GM04504 (cell line): ENCODE results near the gene CLEC2D.
"Not testable (repeated sequence)": the region's sequence is repeated elsewhere in the genome, so short reads cannot be mapped to it uniquely, and the experiment has no call there.

ENCODE experiments used
- DNase-seq: peaks from one replicate; pipeline ENCODE4 v3.0.0-alpha.2; 2012; ENCODE audit warnings: low read depth

CLEC2D gene

DNA sequence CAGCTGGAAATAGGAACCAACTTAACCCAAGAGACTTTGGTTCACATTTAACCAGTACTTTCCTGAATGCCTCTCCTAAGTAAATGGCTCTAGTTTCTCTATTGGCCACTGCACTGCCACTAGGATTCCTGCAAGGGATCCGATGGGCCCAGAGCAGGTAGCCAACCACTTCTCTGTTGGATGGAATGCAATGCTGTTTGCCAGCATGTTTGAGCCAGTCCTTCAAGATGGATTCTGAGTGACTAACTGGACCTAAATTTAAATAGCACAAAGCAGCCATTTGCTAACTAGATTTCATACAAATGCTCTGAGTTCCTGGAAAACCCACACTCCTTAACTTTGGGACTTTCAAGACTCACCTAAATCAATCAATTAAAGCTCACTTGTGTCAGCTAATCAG is 9.5 kb upstream of the CLEC2D start:
- no peak for DNase-seq

DNA sequence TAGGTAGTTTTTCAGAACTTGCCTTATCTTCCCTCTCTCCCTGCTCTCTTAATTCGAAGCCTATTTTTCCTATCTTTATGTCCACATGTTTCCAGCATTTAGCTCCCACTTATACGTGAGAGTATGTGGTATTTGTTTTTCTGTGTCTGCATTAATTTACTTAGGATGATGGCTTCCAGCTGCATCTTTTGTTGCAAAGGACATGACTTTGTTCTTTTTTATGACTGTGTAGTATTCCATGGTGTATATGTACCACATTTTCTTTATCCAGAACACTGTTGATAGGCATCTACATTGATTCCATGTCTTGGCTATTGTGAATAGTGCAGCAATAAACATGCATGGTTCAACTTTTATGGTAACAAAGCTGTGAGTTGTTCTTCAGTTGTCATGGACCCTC is 7.8 kb upstream of the CLEC2D start:
- DNase-seq = no peak

DNA sequence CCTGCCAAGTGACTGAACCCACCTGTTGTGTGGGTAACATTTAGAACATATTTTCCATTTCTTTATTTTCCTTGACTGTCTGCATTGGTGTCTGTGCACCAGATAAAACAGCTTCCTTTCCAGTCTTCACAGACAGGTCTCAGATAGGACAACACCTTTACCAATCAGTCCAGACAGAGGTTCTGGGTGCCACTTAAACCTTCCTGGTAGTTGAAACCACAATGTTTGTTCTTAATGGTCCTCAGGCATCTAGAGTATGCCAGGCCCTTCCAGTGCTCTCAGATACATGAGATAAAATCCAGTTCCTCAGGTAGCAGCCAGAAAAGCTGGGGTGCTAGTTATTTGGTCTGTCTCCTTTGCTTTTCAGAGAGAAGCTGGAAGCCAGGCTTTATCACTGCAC is 7.0 kb upstream of the CLEC2D start:
- DNase-seq = no peak

DNA sequence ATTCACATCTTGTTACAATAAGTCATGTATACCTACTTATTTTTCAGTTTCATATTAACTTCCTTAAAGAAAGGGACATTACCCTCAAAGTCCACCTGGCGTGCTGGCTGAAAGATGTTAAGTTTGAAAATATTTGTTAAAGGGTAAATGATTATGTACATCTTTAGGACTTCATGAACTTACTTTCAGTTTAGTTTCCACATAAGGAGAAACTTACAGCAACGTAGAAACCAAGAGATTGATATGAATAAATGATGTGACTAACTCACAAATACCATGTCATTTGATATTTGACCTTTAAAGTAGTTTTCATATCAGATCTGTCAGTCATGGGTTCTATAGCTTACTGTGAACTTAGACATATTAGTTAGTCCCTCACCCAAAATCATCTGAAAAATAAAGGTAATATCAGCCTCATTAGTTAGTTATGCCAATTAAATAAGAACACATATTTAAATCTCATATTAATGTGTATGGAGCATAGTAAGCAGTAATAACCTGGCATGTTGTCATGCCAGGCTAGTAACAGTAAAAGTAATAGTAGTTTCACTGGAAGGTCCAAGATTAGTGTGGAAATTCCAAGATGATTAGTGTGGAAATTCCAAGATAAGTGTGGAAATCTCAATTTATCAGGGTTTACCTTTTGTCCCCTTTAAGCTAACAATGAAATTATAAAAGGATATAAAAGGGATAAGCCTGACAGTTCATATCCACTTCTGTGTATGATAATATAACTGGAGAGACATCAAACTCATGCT is 1.9 kb upstream of the CLEC2D start:
- DNase-seq = no peak

DNA sequence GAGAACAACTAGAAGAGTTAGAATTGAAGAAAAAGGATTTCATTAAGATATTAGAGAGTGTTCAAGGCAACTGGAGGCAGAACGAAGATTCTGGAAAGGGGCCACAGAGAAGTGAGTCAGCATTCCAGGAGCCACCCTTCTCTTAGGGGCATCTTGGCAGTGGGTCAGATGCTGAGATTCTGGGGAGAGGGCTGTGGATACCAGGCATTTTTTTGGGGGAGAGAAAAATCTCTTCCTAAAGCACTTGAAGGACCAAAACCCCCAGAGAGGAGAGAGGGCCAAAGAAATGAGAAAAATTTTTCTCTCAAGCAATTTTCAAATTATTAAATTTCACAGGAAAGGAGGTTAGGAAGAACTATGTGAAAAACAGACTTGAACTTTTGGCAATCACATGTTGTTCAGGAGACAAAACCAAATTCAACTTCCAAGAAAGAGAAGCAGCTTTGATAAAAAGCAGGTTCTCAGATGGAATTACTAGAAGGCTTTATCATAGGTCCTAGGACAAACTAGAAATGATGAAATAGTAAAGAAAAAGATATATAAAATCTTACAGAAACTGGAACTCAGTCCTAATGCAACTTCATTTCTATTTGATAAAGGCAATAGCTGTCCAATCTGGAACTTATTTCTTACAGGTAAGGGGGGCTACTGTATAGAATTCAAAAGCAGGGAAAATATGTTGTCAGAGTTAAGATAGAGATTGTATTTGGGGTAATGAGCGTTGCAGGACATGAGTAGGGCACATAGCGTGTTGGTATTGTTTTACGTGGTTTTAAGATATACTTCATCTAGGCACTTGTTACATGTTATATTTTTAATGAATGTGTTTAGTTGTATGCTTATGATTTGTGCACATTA is 1.1 kb upstream of the CLEC2D start:
- DNase-seq = no peak

DNA sequence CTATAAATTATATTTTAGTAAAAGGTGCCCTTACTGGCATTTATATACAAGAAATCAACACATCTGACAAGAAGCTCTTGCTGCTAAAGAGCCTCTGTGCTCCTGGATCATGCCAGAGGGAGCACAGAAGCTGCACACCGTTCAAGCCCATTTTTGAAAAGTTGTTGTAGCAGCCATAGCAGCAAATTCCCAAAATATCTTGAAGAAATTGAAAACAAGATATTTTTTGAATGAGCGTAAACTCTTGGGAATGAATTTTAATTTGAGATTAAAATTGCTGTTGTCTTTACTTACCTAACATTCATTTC is 540 bp upstream of the CLEC2D start:
- DNase-seq = no peak

DNA sequence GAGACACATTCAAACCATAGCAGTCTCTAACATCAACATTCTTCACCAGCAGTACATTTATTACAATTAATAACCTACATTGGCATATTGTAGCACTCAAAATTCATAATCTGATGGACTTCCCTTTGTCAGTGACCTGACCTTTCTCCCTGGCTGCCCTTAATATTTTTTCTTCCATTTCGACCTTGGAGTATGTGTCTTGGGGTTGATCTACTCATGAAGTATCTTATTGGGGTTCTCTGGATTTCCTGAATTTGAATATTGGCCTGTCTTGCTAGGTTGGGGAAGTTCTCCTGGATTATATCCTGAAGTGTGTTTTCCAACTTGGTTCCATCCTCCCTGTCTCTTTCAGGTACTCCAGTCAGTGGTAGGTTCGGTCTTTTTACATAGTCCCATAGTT is 2.8 kb downstream of the CLEC2D start:
- DNase-seq = not testable (repeated sequence)

DNA sequence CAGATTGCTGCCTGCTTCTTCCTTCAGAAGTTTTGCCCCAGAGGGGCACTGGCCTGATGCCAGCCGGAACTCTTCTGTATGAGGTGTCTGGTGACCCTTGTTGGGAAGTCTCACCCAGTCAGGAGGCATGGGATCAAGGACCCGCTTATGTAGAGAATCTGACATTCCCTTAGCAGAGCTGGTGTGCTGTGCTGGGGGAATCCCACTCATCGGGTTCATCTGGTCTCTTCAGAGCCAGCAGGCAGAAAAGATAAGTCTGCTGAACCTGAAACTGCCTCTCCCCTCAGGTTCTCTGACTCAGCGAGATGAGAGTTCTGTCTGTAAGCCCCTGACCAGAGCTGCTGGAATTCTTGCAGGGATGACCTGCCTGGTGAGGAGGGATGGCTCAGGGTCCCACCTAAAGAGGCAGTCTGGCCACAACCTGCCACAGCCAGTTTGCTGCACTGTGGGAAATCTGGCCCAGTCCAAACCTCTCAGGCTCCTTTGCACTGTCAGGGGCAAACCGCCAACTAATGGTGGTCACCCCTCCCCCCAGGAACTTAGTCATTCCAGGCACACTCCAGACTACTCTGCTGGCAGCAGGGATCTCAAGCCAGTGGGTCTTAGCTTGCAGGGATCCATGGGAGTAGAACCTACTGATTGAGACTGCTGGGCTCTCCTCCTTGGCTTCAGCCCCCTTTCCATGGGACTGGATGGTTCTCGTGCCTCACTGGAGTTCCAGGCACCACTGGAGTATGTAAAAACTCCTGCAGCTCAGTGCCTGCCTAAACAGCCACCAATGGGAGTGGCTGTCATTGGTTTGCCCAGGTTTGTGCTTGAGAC is 4.1 kb downstream of the CLEC2D start:
- DNase-seq = peak; percentile 84

DNA sequence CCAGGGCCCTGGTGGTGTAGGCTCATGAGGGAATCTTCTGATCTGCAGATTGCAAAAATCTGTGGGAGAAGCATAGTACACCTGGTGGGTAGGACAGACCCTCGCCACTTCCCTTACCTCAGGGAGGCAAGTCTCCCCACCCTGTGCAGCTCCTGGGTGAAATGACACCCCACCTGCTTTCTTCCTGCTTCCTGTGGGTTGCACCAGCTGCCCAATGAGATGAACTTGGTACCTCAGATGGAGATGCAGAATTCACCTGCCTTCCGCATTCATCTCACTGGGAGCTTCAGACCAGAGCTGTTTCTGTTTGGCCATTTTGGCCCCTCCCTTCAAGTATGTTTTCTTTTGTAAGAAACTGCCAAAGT is 4.7 kb downstream of the CLEC2D start:
- DNase-seq = no peak

DNA sequence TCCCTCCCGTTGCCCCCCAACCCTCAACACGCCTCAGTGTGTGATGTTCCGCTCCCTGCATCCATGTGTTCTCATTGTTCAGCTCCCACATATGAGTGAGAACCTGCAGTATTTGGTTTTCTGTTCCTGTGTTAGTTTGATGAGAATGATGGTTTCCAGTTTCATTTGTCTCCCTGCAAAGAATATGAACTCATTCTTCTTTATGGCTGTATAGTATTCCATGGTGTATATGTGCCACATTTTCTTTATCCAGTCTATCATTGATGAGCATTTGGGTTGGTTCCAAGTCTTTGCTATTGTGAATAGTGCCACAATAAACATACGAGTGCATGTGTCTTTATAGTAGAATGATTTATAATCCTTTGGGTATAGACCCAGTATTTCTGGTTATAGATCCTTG is 13.0 kb downstream of the CLEC2D start:
- not testable (repeated sequence) for DNase-seq

DNA sequence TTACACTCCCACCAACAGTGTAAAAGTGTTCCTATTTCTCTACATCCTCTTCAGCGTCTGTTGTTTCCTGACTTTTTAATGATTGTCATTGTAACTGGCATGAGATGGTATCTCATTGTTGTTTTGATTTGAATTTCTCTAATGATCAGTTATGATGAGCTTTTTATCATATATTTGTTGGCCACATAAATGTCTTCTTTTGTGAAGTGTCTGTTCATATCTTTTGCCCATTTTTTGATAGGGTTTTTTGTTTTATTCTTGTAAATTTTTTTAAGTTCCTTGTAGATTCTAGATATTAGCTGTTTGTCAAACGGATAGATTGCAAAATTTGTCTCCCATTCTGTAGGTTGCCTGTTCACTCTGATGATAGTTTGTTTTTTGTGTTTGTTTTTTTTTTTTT is 13.4 kb downstream of the CLEC2D start:
- DNase-seq = not testable (repeated sequence)

DNA sequence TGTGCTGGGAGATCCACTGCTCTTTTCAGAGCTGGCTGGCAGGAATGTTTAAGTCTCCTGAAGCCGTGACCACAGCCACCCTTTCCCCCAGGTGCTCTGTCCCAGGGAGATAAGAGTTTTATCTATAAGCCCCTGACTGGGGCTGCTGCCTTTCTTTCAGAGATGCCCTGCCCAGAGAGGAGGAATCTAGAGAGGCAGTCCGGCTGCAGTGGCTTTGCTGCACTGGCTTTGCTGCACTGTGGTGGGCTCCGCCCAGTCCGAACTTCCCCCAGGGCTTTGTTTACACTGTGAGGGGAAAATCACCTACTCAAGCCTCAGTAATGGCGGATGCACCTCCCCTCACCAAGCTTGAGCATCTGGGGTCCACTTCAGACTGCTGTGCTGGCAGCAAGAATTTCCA is 15.9 kb downstream of the CLEC2D start:
- not testable (repeated sequence) for DNase-seq

DNA sequence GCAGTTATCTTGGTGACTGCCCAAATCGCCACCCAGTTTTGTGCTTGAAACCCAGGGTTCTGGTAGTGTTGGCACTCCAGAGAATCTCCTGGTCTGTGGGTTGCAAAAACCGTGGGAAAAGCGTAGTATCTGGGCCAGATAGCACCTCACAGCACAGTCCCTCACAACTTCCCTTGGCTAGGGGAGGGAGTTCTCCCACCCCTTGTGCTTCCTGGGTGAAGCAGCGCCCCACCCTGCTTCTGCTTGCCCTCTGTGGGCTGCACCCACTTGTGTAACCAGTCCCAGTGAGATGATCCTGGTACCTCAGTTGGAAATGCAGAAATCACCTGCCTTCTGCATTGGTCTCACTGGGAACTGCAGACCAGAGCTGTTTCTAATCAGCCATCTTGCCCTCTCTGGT is 16.4 kb downstream of the CLEC2D start:
- no peak for DNase-seq

DNA sequence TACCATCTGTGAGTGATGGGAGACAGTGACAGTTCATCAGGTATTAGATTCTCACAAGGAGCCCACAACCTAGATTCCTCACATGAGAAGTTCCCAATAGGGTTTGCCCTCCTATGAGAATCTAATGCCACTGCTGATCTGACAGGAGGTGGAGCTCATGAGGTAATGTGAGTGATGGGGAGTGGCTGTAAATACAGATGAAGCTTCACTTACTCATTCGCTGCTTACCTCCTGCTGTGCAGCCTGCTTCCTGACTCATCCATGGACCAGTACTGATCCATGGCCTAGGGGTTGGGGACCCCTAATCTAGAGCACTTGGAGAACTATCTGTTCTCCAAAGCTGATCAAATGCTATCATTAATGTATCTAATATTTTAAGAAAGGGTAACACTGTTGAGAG is 17.7 kb downstream of the CLEC2D start:
- DNase-seq = peak; percentile 39

DNA sequence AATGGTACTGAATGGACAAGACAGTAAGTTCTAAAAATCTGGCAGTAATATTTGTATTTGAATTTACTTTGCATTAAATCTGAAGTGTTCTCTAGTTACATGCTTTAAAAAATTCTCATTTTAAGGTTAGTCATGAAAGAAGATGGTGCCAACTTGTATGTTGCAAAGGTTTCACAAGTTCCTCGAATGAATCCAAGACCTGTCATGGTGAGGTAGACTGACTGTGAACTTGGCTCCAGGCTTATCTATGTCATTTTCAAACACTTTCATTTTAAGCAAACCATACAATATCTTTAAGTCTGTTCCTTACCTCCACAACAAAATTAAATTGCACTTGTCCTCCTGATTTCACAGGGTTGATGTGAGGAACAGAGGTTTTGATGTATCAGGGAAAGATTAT is 23.4 kb downstream of the CLEC2D start:
- DNase-seq = no peak

DNA sequence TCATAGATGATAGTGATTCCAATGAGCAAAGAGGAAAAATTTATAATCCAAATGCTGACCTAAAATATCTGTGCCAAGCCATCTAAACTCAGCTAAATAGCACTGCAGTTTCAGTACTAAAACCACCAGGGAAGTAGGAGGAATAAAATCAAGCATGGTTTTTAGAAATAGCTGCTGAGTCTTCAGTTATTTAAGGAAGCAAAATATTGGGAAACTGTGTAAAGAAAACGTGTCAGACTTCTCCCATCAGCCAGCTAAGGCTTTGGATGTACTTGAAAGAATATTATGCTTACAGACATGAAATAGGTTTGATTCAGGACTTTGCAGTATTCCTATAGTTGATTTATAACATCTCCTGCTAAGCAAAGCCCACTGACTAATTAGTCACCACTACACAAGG is 24.7 kb downstream of the CLEC2D start:
- DNase-seq = no peak

DNA sequence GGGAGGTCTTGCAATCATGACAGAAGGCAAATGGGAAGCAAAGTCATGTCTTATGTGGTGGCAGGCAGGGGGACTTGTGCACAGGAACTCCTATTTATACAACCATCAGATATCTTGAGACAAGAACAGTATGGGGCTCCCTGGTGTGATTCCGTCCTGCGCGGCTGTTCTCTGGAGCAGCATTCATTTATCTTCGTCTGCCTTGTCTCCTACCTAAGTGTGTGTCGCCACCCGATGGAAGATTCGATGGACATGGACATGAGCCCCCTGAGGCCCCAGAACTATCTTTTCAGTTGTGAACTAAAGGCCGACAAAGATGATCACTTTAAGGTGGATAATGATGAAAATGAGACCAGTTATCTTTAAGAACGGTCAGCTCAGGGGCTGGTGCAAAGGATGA is 25.6 kb downstream of the CLEC2D start:
- DNase-seq = not testable (repeated sequence)

DNA sequence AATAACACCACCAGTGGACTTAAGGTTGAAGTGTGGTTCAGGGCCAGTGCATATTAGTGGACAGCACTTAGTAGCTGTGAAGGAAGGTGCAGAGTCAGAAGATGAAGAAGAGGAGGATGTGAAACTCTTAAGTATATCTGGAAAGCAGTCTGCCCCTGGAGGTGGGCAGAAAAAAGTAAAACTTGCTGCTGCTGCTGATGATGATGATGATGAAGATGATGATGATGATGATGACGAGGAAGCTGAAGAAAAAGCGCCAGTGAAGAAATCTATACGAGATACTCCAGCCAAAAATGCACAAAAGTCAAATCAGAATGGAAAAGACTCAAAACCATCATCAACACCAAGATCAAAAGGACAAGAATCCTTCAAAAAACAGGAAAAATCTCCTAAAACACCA is 26.1 kb downstream of the CLEC2D start:
- DNase-seq = not testable (repeated sequence)

DNA sequence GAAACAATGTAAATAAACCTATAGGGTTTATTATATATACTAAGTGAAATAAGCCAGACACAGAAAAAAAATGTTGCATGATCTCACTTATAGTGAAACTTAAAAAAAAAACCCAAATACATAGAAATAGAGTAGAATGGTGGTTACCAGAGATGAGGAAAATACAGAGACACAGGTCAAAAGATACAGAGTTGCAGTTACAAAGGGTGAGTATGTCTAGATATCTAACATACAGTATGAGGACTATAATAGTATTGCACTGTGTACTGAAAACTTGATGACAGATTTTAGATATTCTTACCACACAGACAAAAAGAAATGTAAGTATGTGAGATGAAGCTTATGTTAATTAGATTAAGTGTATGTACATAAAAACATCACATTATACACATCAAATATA is 28.1 kb downstream of the CLEC2D start:
- DNase-seq = no peak

DNA sequence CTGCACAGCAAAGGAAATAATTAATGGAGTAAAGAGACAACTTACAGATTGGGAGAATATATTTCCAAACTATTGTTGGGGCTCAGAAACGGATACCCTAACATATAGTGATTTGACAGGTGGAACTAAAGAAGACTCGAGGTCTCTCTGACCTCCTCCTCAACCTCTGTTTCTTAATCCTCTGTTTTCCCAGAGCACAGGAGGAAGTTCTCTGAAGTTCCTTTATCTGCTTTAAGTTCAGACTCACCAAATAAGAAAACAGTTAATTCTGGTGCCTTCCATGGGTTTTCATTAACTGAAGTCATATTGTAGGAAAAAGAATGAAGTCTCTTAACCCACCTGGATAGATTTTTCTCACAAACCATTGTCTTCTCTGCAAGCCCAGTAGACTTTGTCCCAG is 29.2 kb downstream of the CLEC2D start:
- no peak for DNase-seq

DNA sequence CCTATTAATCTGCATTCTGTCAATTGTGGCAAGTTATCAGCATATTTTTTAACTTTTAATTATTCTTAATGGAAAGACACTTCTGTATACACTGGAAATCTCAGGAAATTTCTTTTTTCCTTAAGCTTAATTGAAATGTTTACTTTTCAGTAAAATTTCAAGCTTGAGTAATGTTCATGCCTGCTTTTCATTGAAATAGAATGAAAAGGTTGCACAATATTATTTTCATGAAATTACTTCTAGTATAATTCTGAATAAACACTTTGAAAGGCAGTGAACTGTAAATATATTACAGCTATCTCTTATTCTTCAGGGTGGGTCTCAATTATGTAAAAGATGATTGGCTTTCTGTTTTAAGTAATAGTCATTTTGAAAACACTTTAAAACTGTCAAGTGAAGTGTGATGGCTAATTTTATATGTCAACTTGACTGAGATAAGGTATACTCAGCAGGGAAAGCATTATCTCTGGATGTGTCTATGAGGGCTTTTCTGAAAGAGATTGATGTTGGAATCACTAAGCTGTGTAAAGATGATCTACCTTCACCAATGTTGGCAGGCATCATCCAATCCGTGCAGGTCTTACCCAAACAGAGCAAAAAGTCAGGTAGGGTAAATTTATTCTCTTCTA is 29.9 kb downstream of the CLEC2D start:
- DNase-seq = no peak

DNA sequence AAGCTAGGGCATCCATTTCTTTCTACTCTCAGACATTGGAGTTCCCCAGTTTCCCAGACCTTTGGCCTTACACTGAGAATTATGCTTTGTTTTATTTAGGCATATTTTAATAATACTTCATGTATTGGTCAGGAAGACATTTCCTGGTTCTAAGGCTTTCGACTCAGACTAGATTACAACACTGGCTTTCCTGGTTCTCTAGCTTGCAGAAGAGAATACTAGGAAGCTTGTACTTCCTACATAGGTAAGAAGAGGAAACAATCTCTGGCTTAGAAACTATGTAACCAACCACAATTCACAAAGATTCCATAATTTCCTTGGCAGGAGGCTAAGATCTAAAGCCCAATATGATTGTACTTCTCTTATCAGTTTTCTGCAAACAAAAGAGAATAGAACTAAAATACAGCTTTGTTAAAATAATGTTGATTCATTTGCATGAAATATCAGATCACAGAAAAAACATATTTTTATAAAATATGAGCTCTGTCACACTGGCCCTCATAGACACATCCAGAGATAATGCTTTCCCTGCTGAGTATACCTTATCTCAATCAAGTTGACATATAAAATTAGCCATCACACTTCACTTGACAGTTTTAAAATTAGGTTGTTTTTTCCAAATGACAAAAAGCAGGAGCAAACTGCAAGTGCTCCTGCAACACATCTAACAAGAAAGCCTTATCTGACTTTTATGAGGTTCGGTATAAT is 30.5 kb downstream of the CLEC2D start:
- DNase-seq = no peak
